ENCODE measurements around the gene SYT2.
"Not testable (repeated sequence)": the region's sequence is repeated elsewhere in the genome, so short reads cannot be mapped to it uniquely, and the experiment has no call there.

SYT2 gene

DNA sequence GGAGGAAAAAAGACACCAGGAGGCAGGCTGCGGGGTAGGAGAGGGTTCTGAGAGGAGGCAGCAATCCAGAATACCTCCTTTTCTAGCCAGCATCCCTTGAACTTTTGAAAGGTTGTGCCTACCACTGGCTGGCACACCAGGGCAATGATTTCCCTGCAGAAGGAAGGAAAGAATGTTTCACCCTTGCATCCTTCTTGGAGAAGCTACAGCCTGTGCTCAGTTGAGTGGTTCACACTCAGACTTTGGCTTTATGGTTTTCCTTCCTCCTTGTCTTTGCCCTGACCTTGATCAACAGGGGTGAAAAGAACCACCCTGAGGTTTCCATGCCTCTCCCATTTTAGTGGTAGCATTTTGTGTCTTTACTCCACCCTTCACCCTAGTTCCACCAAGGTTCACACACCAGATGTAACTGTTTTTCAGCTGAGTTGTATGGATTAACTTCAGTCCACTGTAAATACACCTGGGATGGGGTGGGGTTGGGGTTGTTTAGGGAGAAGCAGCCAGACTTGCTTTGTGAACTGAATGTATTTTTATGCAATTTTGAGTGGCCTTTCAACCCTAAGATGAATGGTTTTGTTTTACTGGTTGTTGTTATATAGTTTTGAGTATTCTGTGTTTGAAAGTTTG lies 122.3 kb downstream of the SYT2 start:
- POLR2A ChIA-PET: no interaction called here
- no peak for DNase-seq (ENCODE audit: low read depth, low spot score)
- CTCF ChIA-PET: interaction anchor here (1.4 to 6.9 kb wide), 7 partner anchors 10 to 125 kb away, joined by 4 to 82 read pairs (median 12); no protein-coding TSS in a partner anchor
- no peak overlapping the region for H3K4me3 ChIP-seq (ENCODE audit: low read depth, low read length)
- TF ChIP-seq, protein P1, sequence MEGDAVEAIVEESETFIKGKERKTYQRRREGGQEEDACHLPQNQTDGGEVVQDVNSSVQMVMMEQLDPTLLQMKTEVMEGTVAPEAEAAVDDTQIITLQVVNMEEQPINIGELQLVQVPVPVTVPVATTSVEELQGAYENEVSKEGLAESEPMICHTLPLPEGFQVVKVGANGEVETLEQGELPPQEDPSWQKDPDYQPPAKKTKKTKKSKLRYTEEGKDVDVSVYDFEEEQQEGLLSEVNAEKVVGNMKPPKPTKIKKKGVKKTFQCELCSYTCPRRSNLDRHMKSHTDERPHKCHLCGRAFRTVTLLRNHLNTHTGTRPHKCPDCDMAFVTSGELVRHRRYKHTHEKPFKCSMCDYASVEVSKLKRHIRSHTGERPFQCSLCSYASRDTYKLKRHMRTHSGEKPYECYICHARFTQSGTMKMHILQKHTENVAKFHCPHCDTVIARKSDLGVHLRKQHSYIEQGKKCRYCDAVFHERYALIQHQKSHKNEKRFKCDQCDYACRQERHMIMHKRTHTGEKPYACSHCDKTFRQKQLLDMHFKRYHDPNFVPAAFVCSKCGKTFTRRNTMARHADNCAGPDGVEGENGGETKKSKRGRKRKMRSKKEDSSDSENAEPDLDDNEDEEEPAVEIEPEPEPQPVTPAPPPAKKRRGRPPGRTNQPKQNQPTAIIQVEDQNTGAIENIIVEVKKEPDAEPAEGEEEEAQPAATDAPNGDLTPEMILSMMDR (IDR thresholded peaks at IDR 0.05; ENCODE audit: insufficient read depth, low read length, missing control alignments): no peak

DNA sequence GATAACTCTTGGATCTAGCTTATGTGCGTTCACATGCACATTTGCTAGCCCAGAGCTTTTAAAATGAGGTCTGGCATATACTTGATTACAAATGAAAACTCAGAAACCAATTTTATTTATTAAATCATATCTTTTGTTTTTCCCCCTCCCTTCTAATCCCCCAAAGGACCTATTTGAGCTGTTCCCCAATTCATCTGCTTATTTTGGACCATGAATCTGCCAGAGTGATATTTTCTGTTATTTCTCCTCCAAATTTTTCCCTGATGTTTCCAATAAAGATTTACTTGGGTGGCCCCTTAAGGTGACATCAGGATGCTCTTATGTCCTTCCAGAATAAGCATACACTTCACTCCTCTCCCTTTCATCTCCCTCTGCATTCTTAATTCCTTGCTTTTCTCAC lies 123.4 kb downstream of the SYT2 start:
- CTCF ChIA-PET: interaction anchor here (0.8 to 6.9 kb wide), 9 partner anchors 9 to 124 kb away, joined by 3 to 82 read pairs (median 5); no protein-coding TSS in a partner anchor
- TF ChIP-seq, protein P1 (IDR thresholded peaks at IDR 0.05; ENCODE audit: insufficient read depth, low read length, missing control alignments): no peak
- POLR2A ChIA-PET: interaction anchor here (1.2 kb wide), 1 partner anchor 9 kb away, joined by 3 read pairs; no protein-coding TSS in a partner anchor
- no peak overlapping the region for H3K4me3 ChIP-seq (ENCODE audit: low read depth, low read length)
- DNase-seq (ENCODE audit: low read depth, low spot score): no peak

DNA sequence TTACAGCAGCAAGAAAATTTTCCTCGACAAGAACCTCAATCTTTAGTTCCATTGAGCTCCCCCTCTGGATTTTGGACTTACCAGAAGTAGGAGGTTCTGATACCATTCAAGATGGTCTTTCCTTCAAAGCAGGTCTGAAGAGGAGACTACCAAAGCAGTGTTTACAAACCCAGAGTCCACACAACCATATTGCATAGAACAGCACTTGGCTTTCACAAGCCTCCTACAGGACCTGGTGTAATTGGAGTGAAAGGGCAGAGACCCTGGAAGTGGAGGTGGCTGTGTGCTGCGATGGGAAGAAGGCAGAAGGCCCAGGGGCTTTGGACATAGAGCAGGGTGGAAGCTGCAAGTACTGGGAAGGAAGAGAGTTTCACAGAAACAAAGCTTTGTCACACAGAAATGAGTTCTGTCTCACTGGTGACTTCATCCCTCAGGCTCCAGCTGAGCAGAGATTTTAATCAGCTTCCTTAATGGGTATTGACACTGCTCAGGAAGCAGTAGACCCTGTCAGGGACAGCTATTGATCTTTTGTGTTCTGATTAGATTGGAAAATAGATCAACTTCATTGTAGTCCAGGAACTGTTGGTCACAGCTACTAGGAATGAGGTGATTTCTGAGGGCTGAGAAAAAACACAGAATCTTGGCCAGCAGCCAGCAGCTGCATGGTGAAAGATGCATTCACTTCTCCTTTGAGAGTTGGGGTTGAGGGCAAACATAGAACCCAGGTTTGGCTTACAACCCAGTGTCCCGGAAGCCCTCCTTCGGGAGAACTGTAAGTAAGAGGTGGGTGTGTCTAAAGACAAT lies 124.0 kb downstream of the SYT2 start:
- ChIA-PET POLR2A (interaction anchor here (1.2 kb wide), 1 partner anchor 8 kb away, joined by 3 read pairs; no protein-coding TSS in a partner anchor), CTCF (interaction anchor here (0.8 to 6.9 kb wide), 11 partner anchors 8 to 111 kb away, joined by 3 to 82 read pairs (median 3); no protein-coding TSS in a partner anchor)
- TF ChIP-seq, protein P1 (IDR thresholded peaks at IDR 0.05; ENCODE audit: insufficient read depth, low read length, missing control alignments): no peak
- no peak overlapping the region for H3K4me3 ChIP-seq (ENCODE audit: low read depth, low read length)
- no peak for DNase-seq (ENCODE audit: low read depth, low spot score)

DNA sequence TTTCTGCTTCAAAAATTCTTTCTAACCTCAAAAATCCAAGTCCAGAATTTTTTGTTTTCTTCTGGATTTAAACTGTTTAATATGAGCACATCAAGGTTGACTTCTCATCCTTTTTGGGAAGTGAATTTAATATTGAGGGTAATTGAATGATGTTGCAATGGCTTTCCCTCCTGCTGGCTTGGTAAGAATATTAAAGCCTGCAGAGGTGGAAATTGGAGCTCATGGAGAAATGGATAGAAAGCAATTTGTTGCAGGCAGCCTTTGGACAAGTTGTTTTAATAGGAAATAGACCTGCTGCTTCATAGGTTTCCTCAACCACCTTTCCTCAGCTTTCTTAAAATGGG lies 124.7 kb downstream of the SYT2 start:
- POLR2A ChIA-PET: no interaction called here
- TF ChIP-seq, protein P1 (IDR thresholded peaks at IDR 0.05; ENCODE audit: insufficient read depth, low read length, missing control alignments): no peak
- CTCF ChIA-PET: interaction anchor here (1.1 to 6.9 kb wide), 7 partner anchors 8 to 110 kb away, joined by 3 to 82 read pairs (median 12); no protein-coding TSS in a partner anchor
- DNase-seq (ENCODE audit: low read depth, low spot score): no peak
- H3K4me3 ChIP-seq (ENCODE audit: low read depth, low read length): no peak overlapping the region

DNA sequence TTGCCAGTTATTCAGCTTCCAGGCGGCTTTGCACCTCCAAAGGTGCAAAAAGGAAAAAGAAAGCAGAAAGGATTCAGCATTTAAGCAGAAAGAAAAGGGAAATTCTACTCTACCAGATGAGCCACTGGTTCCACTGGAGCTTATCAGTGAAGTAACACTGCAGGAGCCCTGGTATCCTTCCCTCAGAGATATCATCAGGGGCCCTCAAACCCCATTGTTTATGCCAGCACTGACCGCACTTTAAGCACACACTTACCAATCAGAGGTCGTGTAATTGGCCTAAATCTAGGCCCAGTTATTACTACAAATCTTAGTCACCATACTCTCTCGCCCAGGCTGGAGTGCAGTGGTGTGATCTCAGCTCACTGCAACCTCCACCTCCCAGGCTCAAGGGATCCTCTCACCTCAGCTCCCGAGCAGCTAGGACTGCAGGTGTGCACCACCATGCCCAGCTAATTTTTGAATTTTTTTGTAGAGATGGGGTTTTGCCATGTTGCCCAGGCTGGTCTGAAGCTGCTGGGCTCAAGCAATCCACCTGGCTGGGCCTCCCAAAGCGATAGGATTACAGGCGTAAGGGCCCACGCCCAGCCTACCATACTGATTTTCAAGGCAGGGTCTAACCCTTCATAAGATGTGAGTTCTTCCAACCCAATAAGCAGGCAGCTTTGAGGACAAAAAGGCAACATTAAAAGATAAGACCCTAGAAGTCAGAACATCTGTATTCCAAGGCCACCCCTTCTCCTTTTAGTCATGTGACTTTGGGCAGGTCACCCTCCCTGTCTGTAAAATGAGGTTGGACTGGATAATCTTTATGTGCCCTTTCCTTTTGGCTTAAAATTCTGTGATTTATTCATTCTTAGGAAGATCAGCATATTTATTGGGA lies 125.3 kb downstream of the SYT2 start:
- TF ChIP-seq, protein P1 (IDR thresholded peaks at IDR 0.05; ENCODE audit: insufficient read depth, low read length, missing control alignments): no peak
- H3K4me3 ChIP-seq (ENCODE audit: low read depth, low read length): no peak overlapping the region
- no peak for DNase-seq (ENCODE audit: low read depth, low spot score)
- ChIA-PET POLR2A (no interaction called here), CTCF (interaction anchor here (0.9 to 6.9 kb wide), 9 partner anchors 7 to 109 kb away, joined by 3 to 82 read pairs (median 3); no protein-coding TSS in a partner anchor)

DNA sequence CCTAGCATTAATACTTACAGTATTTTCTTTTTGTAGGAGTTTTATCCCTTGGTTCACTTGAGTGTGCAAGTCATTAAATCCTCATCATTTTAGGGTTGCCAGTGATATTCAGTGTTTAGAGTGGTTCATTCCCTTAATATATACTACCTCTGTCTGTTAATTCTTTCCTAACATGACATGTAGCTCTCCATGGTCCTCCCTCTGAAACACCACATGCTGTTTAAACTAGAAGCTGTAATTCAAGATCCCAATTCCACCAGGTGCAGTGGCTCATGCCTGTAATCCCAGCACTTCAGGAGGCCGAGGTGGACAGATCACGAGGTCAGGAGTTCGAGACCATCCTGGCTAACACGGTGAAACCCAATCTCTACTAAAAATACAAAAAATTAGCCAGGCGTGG lies 127.9 kb downstream of the SYT2 start:
- CTCF ChIA-PET: interaction anchor here (1.3 to 7.0 kb wide), 3 partner anchors 12 to 20 kb away, joined by 4 to 54 read pairs (median 14); no protein-coding TSS in a partner anchor

More for the DNA sequence above, 127.9 kb downstream of the SYT2 start:
- POLR2A ChIA-PET; H3K4me3 ChIP-seq (ENCODE audit: low read depth, low read length); DNase-seq (ENCODE audit: low read depth, low spot score): not testable (repeated sequence)
